Loucy (cell line): ENCODE measurements around the gene FIBIN.

Experiments
- H2AFZ ChIP-seq: fragments of 200-600 bp; sonication (generic); 2 replicates; pipeline ENCODE4 v1.6.0; 2016; ENCODE audit warnings: antibody characterized with exemption, mild to moderate bottlenecking, low read length, moderate library complexity
- H3F3A ChIP-seq: fragments of 200-600 bp; 2 replicates; pipeline ENCODE4 v1.6.0; 2016; ENCODE audit warnings: antibody characterized with exemption, low read depth, mild to moderate bottlenecking
- H3K27me3 ChIP-seq: fragments of 200-600 bp; sonication (generic); 2 replicates; pipeline ENCODE4 v1.6.1; 2014; ENCODE audit warnings: low read length, mild to moderate bottlenecking; ENCODE audit not compliant: insufficient read depth, poor library complexity, severe bottlenecking
- H3K36me3 ChIP-seq: fragments of 200-600 bp; sonication (generic); 2 replicates; pipeline ENCODE4 v1.6.1; 2016; ENCODE audit warnings: low read length; ENCODE audit not compliant: insufficient read depth
- H3K4me1 ChIP-seq: fragments of 200-600 bp; sonication (generic); 2 replicates; pipeline ENCODE4 v1.5.1; 2014; ENCODE audit warnings: low read length, mild to moderate bottlenecking; ENCODE audit not compliant: insufficient read depth, poor library complexity, severe bottlenecking
- H3K4me2 ChIP-seq: fragments of 200-600 bp; sonication (generic); 2 replicates; pipeline ENCODE4 v1.6.0; 2014; ENCODE audit warnings: antibody characterized with exemption, low read length, low read depth, mild to moderate bottlenecking; ENCODE audit not compliant: poor library complexity, severe bottlenecking
- H3K4me3 ChIP-seq: fragments of 200-600 bp; sonication (generic); 2 replicates; pipeline ENCODE4 v1.5.1; 2014; ENCODE audit warnings: low read length, mild to moderate bottlenecking, mixed read lengths; ENCODE audit not compliant: poor library complexity, severe bottlenecking
- H3K79me2 ChIP-seq: fragments of 200-600 bp; sonication (generic); 2 replicates; pipeline ENCODE4 v1.6.1; 2014; ENCODE audit warnings: low read length; ENCODE audit not compliant: insufficient read depth
- H3K9ac ChIP-seq: fragments of 200-600 bp; sonication (generic); 2 replicates; pipeline ENCODE4 v1.6.0; 2014; ENCODE audit warnings: mild to moderate bottlenecking, low read depth, low read length, moderate library complexity; ENCODE audit not compliant: poor library complexity, severe bottlenecking
- H3K9me2 ChIP-seq: fragments of 200-600 bp; sonication (generic); replicated peaks from 2 replicates; pipeline ENCODE4 v1.6.1; 2016; ENCODE audit warnings: low read depth, low read length, mixed read lengths
- H3K9me3 ChIP-seq: fragments of 200-600 bp; sonication (generic); 2 replicates; pipeline ENCODE4 v1.6.1; 2014; ENCODE audit warnings: mild to moderate bottlenecking, antibody characterized with exemption, low read length, low read depth; ENCODE audit not compliant: insufficient read depth
- H4K20me1 ChIP-seq: fragments of 200-600 bp; sonication (generic); 2 replicates; pipeline ENCODE4 v1.6.0; 2014; ENCODE audit warnings: antibody characterized with exemption, low read length, mild to moderate bottlenecking; ENCODE audit not compliant: insufficient read depth, poor library complexity, severe bottlenecking
- CTCF ChIP-seq: fragments of 200-600 bp; sonication (generic); conservative IDR thresholded peaks from 2 replicates; pipeline ENCODE4 v1.5.1; 2014; ENCODE audit warnings: mild to moderate bottlenecking, antibody characterized with exemption, low read length
- EZH2phosphoT487 ChIP-seq: fragments of 200-600 bp; IDR thresholded peaks from 2 replicates; pipeline ENCODE4 v1.6.1; 2018; ENCODE audit warnings: antibody characterized with exemption, mild to moderate bottlenecking, moderate library complexity, borderline replicate concordance

The FIBIN gene

GRCh38 chr11:27029966-27030365 lies 36.1 kb downstream of the FIBIN start:
- H3K27me3 ChIP-seq: no peaks in the 10 kb centered on the region
- H3K9ac ChIP-seq: no peak overlapping the region
- no peaks in the 10 kb centered on the region for H3K9me2 ChIP-seq
- no peaks in the 10 kb centered on the region for H3F3A ChIP-seq
- no peaks in the 10 kb centered on the region for H3K36me3 ChIP-seq
- H3K4me2 ChIP-seq: no peak overlapping the region
- H4K20me1 ChIP-seq: no peaks in the 10 kb centered on the region
- H3K4me3 ChIP-seq: no peak overlapping the region
- TF ChIP-seq CTCF: no peak
- no peak for TF ChIP-seq EZH2phosphoT487
- no peaks in the 10 kb centered on the region for H3K79me2 ChIP-seq
- no peaks in the 10 kb centered on the region for H3K4me1 ChIP-seq
- no peak overlapping the region for H2AFZ ChIP-seq
- H3K9me3 ChIP-seq: no peaks in the 10 kb centered on the region; the same call in 1 of the 2 replicates

- TF ChIP-seq EZH2phosphoT487 (no peak), CTCF (no peak)
- Histone ChIP-seq H3K9me2 (no peaks in the 10 kb centered on the region), H3K79me2 (no peaks in the 10 kb centered on the region), H3K9me3 (peaks cover 10% of the 10 kb centered on the region; the same call in 1 of the 2 replicates), H3K4me2 (no peak overlapping the region), H3K27me3 (no peaks in the 10 kb centered on the region), H3F3A (no peaks in the 10 kb centered on the region), H4K20me1 (no peaks in the 10 kb centered on the region), H3K4me1 (no peaks in the 10 kb centered on the region), H2AFZ (no peak overlapping the region), H3K36me3 (no peaks in the 10 kb centered on the region), H3K9ac (no peak overlapping the region), H3K4me3 (no peak overlapping the region)
Observed at GRCh38 chr11:27031754-27032153, 37.8 kb downstream of the FIBIN start.

GRCh38 chr11:27039873-27040272 lies 46.0 kb downstream of the FIBIN start:
- Histone ChIP-seq H2AFZ (no peak overlapping the region), H3K4me3 (no peak overlapping the region), H3F3A (no peaks in the 10 kb centered on the region), H3K4me2 (no peak overlapping the region), H3K9me3 (peaks cover 23% of the 10 kb centered on the region; the same call in 1 of the 2 replicates), H4K20me1 (no peaks in the 10 kb centered on the region), H3K4me1 (peaks cover 8% of the 10 kb centered on the region), H3K9me2 (no peaks in the 10 kb centered on the region), H3K36me3 (no peaks in the 10 kb centered on the region), H3K27me3 (no peaks in the 10 kb centered on the region), H3K9ac (no peak overlapping the region), H3K79me2 (no peaks in the 10 kb centered on the region)
- no peak for TF ChIP-seq EZH2phosphoT487
- peak; percentile 35; the same call in 1 of the 2 replicates for TF ChIP-seq CTCF
